Peyer's patch (tissue), 4 donors: Measurements from ENCODE around the gene MAP3K9. TPM values are rescaled to one million over a fixed set of nuclear protein-coding genes. Genes with fewer than 3 reads are reported as not detected.

Experiments
- DNase-seq, 3 donors: peaks; one replicate each; pipeline ENCODE4 v3.0.0-alpha.2; 2017 to 2019
- H3K27ac ChIP-seq, 4 donors: fragments of 200-600 bp; sonication (generic); one replicate each; pipeline ENCODE4 v1.5.1; 2016 to 2019
- H3K27me3 ChIP-seq, 2 donors: fragments of 200-600 bp; sonication (generic); one replicate each; pipeline ENCODE4 v1.5.1; 2019
- H3K36me3 ChIP-seq, 3 donors: fragments of 200-600 bp; sonication (generic); one replicate each; pipeline ENCODE4 v1.5.1; 2016 to 2019
- H3K4me1 ChIP-seq, 4 donors: fragments of 200-600 bp; sonication (generic); one replicate each; pipeline ENCODE4 v1.5.1; 2016 to 2019
- H3K4me3 ChIP-seq, 4 donors: fragments of 200-600 bp; sonication (generic); 1 replicate in 3 of 4; 2 replicates in 1 of 4; pipeline ENCODE4 v1.5.1; 2016 to 2019; ENCODE audit warnings: mild to moderate bottlenecking in 1 of 4
- H3K9me3 ChIP-seq, 4 donors: fragments of 200-600 bp; sonication (generic); one replicate each; pipeline ENCODE4 v1.5.1; 2016 to 2019; ENCODE audit warnings: mild to moderate bottlenecking in 1 of 4
- POLR2A ChIP-seq, 2 donors: fragments of 450-650 bp; IDR thresholded peaks; one replicate each; pipeline ENCODE4 v1.5.1; 2017; ENCODE audit warnings: antibody characterized with exemption in 2 of 2, mild to moderate bottlenecking in 2 of 2, moderate library complexity in 2 of 2
- total RNA-seq, 4 donors: library from RNA; depleted of rRNA; stranded (reverse); fragments of >200 nt; gene quantifications; one replicate each; pipeline ENCODE4 v1.1.0, GENCODE V29; 2016
- TF ChIP-seq, protein P1 (sequence below), 6 experiments: fragments of 450-650 bp in 4 of 6; fragments of 200-600 bp in 2 of 6; sonication (generic) in 1 of 6; IDR thresholded peaks; one replicate each; pipeline ENCODE4 v1.5.1; 2017 to 2019; ENCODE audit warnings: antibody characterized with exemption in 6 of 6, mild to moderate bottlenecking in 3 of 6, moderate library complexity in 1 of 6

Gene MAP3K9
- total RNA-seq, 4 donors from 2014 or later, result 8.6 to 14.0 (median 12.0) TPM

DNA sequence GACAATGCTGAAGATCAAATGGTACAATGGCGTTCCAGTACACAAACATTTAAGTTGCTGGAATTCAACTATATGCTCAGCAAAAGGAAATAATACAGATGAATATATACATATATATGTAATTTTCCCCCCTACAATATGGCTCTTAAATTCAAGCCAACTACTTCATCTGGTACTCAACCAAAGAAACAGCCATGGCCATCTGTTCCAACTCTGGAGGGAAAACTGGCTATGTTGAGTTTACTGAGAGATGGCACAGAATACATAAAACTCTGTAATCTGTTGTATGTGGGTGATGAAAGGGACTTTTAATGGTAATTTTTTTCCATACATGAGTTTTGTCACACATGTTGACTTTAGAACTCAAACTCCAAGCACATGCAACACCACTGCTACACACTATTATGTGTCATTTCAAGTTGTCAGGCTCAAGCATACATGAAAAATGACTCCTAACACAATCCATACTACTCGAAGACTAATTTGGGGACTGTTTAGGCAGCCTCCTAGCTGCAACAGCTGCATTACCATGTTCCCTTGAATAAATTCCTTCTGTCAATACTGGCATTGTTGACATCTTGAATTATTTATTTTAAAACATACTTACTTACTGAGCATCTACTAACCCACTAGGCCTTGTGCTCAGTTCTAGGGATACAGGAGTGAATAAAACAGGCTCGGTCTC is 38.2 kb upstream of the MAP3K9 start:
- no peak overlapping the region for H3K4me3 ChIP-seq

DNA sequence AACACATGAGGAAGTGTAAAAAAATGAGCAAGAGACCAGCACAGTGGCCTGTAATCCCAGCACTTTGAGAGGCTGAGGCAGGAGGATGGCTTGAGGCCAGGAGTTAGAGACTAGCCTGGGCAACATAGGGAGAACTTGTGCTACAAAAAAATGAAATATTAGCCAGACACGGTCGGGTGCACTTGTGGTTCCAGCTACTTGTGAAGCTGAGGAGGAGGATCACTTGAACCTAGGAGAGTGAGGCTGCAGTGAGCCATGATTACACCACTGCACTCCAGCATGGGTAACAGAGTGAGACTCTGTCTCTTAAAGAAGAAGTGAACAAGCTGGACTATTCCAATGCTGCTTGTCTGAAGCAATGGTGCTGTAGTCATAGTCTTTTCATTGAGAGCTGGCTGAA is 36.3 kb upstream of the MAP3K9 start:
- no peak overlapping the region for H3K27ac ChIP-seq
- no peaks in the 10 kb centered on the region for H3K36me3 ChIP-seq
- H3K4me3 ChIP-seq, result no peak overlapping the region
- no peaks in the 10 kb centered on the region for H3K4me1 ChIP-seq
- no peaks in the 10 kb centered on the region for H3K27me3 ChIP-seq
- TF ChIP-seq POLR2A (IDR thresholded peaks at IDR 0.05), result no peak
- TF ChIP-seq, protein P1, sequence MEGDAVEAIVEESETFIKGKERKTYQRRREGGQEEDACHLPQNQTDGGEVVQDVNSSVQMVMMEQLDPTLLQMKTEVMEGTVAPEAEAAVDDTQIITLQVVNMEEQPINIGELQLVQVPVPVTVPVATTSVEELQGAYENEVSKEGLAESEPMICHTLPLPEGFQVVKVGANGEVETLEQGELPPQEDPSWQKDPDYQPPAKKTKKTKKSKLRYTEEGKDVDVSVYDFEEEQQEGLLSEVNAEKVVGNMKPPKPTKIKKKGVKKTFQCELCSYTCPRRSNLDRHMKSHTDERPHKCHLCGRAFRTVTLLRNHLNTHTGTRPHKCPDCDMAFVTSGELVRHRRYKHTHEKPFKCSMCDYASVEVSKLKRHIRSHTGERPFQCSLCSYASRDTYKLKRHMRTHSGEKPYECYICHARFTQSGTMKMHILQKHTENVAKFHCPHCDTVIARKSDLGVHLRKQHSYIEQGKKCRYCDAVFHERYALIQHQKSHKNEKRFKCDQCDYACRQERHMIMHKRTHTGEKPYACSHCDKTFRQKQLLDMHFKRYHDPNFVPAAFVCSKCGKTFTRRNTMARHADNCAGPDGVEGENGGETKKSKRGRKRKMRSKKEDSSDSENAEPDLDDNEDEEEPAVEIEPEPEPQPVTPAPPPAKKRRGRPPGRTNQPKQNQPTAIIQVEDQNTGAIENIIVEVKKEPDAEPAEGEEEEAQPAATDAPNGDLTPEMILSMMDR (IDR thresholded peaks at IDR 0.05), result no peak
- no peak for DNase-seq
- H3K9me3 ChIP-seq, result no peaks in the 10 kb centered on the region

More for the DNA sequence above, 38.2 kb upstream of the MAP3K9 start:
- H3K27me3 ChIP-seq, result no peaks in the 10 kb centered on the region
- no peaks in the 10 kb centered on the region for H3K4me1 ChIP-seq
- H3K27ac ChIP-seq, result no peak overlapping the region
- TF ChIP-seq, protein P1 (IDR thresholded peaks at IDR 0.05), result no peak
- no peak for TF ChIP-seq POLR2A (IDR thresholded peaks at IDR 0.05)
- no peak for DNase-seq
- H3K36me3 ChIP-seq, result no peaks in the 10 kb centered on the region
- H3K9me3 ChIP-seq, result no peaks in the 10 kb centered on the region

DNA sequence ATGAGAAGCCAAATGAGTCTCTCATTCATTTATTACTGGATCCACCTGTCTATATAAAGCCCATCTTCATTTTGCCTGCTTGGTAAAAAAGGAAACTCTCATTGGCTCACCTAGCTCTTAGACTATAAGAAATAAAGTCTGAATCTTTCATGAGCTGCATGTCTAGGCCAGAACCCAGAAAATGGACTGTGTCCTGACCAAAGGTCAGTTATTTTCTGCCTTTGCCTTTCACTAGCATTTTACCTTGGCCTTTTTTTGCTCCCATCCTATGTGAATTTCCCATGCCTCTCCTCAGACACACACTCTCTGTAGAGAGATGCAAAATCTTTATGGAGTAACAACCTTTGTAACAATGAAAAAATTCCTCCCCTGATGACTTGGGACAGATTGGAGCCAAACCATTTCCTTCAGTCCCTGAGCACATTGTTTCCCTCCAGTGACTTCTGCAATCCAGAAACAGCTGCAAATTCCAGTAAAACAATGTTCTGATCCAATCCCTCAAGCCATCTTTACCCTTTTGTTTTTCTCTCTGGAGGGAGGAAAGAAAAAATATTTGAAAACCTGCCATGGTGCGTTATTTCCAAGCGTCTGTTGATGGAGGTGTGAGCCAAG is 33.6 kb upstream of the MAP3K9 start:
- Histone ChIP-seq H3K36me3 (no peaks in the 10 kb centered on the region), H3K9me3 (no peaks in the 10 kb centered on the region), H3K27me3 (no peaks in the 10 kb centered on the region), H3K4me1 (no peaks in the 10 kb centered on the region), H3K27ac (no peak overlapping the region), H3K4me3 (no peak overlapping the region)
- no peak for DNase-seq
- no peak for TF ChIP-seq POLR2A (IDR thresholded peaks at IDR 0.05)
- TF ChIP-seq, protein P1 (IDR thresholded peaks at IDR 0.05), result no peak

DNA sequence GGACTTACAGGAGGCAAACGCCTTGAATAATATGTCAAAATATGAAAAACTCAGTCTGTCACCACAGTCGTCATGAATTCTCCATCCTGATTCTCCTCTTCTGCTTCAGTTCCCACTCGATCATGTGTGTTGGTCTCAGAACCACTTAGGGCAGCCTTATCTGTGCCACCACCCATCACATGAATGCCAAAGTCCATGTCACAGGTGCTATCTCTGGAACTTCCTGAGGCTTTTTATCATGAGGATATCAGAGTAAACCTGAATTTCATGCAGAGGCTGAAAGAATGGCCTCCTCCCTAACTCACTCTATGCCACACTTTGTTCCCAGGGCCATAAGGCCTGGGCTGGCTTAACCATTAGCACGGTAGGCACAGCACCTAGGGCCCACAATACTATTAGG is 28.8 kb upstream of the MAP3K9 start:
- Histone ChIP-seq H3K9me3 (no peaks in the 10 kb centered on the region), H3K4me3 (peak overlapping the region in 1 of 4 donors; percentile 1), H3K36me3 (no peaks in the 10 kb centered on the region), H3K27ac (peak overlapping the region in 2 of 4 donors; percentile 59), H3K4me1 (peaks cover 0 to 9% (median 0%) of the 10 kb centered on the region in 4 donors), H3K27me3 (no peaks in the 10 kb centered on the region)
- TF ChIP-seq, protein P1 (IDR thresholded peaks at IDR 0.05), result no peak
- TF ChIP-seq POLR2A (IDR thresholded peaks at IDR 0.05), result no peak
- DNase-seq, result peak in 2 of 3 donors; percentile 62 to 83

DNA sequence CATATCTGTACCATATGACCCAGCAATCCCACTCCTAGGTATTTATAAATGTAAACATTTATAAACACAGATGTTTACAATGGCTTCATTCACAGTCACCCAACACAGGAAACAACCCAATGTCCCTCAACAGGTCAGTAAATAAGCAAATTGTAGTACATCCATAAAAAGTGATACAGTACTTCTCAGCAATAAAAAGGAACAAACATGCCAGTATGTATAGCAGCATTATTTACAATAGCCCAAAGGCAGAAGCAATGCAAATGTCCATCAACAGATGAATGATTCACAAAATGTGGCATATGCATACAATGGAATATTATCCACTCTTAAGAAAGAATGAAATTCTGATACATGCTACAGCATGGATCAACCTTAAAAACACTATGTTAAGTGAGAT is 27.6 kb upstream of the MAP3K9 start:
- Histone ChIP-seq H3K36me3 (no peaks in the 10 kb centered on the region), H3K27me3 (no peaks in the 10 kb centered on the region), H3K4me1 (peaks cover 0 to 9% (median 0%) of the 10 kb centered on the region in 4 donors), H3K27ac (no peak overlapping the region), H3K9me3 (no peaks in the 10 kb centered on the region), H3K4me3 (no peak overlapping the region)
- no peak for TF ChIP-seq POLR2A (IDR thresholded peaks at IDR 0.05)
- TF ChIP-seq, protein P1 (IDR thresholded peaks at IDR 0.05), result no peak
- no peak for DNase-seq
